NCI-H2107 treated with DMSO at 0.1 percent for 48 hours (cell line): Measurements from ENCODE around the gene ROBO1.
A peak's percentile ranks its signal among the peaks of the same experiment; 100 is the strongest.

ENCODE experiments used
- DNase-seq: peaks from one replicate; lab custom pipeline; 2025; ENCODE audit not compliant: unreplicated experiment; lab: John Stamatoyannopoulos, UW

ROBO1 gene

DNA sequence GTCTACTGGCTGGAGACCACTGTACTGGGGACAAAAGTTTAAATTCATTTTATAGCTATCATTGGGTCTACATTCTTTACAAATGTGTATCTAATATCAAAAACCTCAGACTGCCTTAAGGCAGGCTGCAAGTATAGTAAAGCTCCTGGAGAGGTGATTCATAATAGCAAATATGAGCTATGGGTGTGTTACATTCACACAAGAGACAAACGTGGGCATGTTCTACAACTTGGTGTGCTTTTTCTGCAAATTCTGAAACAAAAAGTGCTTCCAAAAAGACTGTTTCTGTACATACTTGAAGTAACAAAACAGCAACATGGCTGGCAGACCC lies 1101.4 kb downstream of the ROBO1 start:
- DNase-seq = no peak

DNA sequence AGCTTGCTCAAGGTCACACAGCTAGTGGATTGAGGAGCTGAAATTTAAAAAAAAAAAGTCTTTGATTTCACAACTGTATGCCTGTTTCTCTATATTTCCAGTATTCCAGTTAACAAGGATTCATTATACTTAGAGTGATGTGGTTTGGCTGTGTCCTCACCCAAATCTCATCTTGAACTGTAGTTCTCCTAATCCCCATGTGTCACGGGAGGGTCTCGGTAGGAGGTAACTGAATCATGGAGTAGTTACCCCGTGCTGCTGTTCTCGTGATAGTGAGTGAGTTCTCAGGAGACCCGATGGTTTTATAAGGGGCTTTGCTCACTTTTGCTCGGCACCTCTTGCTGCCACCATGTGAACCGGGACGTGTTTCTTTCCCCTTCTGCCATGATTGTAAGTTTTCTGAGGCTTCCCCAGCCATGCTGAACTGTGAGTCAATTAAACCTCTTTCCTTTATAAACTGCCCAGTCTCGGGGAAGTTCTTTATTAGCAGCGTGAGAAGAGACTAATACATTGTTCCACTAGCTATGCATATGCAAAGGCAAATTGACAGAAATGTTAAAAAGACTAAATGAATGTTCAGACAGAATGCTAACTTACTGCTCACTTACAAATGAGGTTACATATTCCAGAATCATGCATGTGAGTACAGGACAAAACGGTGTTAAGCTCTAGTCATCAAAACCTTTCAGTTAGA lies 1101.9 kb downstream of the ROBO1 start:
- no peak for DNase-seq

DNA sequence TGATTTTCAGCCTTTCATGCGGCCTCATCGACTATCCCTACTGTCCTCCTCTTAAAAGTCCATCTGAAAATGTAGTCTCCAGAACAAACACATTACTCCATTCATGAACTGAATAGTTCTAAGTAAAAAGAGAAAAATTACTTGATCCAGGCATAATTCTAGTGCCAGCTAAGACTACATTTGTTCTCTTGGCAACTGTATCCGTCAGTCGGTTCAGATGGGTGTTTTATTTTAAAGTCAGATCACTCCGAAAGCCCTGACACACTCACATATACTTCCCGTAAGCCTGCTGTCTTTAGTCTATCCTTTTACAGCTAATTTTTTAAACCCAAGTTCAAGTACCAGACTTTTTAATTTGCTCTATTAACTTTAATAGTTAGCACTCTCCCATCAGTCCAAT lies 1102.7 kb downstream of the ROBO1 start:
- DNase-seq = no peak

DNA sequence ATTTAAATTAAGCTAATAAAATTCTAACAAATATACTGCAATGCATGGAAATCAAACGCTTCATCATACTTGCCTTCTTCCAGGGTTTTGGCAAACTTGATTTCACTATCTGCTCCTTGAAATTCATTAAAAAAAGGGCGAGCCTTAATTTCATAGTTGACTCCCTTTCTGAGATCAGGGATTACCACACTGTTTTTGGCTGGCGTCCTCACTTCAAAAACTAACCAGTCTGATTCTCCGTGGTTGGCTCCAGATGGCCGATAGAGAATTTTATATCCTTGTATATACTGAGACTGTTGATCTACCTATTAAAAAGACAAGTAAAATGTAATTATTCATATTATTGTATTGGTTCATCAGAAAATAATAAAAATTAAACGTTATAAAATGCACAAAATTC lies 1106.8 kb downstream of the ROBO1 start:
- DNase-seq = no peak

DNA sequence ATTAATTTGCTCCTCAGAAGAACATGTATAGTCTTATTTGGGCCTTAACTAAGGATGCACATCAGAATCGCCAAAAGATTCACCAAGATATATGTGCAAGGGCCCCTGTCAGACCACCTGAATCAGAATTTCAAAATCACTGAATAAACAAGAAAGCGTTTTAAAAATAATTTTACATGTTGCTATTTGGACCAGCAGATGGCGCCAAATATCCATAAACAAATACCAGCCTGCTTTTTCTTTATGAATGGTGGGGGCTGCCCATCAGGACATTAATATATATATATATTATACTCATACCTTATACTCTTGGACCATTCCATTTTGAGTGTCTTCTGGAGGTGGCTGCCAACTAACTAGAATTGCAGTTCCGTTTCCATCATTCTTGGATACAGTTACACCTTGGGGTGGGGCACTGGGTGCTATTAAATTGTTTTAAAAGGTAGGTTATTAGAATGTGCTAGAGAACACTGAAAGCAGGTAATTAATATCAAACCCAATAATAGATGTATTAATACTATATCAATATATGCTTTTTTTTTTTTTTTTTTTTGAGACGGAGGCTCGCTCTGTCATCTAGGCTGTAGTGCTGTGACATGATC lies 1108.3 kb downstream of the ROBO1 start:
- DNase-seq = peak; percentile 19

DNA sequence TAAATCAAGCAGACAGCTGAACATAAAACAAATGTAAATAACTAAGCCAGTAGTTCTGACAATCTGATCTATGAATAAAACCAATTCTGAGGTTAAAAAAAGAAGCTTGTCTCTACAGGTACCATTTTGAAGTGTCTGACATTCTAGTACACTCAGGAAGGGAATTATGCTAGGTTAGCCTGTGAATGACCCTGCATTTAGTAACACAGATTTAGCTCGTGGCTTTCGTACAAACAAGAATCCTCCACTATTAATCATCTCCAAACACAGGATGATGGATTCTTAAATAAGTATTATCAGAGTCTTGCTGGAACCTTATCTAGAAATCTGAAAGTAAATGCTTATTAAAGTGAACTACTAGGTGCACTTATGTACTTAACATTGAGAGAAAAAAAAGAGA lies 1120.1 kb downstream of the ROBO1 start:
- DNase-seq = no peak

DNA sequence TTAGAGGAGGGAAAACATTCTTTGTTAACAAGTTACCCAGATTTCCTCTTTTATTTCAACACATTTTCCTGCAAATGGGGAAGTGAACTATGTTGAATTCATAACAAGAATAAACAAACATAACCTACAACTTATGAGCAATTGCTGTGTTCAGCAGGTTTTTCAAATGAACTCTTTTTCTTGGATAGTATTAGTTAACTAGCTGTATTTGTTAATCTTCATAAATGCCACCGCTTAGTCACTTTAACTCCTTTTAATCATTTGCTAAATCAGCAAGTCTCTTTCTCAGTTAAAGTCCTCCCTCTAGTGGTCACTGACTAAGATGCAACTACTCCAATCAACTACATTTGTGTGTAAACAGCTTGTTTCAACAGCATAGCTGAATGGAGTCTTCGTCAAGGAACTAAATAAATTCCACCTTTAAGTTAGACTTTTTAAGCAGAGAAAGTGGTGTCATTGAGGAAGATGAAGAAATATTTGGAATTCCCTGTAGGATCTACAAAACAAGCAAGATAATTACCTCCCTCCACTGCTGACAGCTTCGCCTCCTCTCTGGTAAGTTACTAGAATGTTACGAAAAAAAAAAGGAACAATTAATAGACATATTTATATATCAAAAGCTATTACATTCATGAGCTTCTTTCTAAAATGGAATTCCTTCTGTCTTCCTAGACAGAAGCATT lies 1122.0 kb downstream of the ROBO1 start:
- peak; percentile 84 for DNase-seq

DNA sequence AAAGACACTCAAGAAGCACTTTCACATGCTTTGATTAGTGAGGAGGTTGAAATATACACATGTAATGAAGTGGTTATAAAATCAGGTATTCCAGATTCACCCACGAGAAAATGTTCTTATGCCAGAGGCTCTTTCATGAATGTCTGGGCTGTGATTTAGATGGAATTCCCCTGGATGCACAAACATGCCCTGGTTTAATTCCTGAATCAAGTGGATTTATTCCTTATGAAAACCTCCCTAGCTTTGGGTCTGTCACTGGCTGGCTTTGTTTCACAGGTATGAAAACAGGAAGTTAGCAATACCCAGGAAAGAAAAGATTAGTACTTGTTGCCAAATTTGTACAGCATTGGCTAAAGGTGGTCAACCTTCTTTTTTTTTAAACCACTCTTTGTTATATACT lies 1123.0 kb downstream of the ROBO1 start:
- DNase-seq = no peak

DNA sequence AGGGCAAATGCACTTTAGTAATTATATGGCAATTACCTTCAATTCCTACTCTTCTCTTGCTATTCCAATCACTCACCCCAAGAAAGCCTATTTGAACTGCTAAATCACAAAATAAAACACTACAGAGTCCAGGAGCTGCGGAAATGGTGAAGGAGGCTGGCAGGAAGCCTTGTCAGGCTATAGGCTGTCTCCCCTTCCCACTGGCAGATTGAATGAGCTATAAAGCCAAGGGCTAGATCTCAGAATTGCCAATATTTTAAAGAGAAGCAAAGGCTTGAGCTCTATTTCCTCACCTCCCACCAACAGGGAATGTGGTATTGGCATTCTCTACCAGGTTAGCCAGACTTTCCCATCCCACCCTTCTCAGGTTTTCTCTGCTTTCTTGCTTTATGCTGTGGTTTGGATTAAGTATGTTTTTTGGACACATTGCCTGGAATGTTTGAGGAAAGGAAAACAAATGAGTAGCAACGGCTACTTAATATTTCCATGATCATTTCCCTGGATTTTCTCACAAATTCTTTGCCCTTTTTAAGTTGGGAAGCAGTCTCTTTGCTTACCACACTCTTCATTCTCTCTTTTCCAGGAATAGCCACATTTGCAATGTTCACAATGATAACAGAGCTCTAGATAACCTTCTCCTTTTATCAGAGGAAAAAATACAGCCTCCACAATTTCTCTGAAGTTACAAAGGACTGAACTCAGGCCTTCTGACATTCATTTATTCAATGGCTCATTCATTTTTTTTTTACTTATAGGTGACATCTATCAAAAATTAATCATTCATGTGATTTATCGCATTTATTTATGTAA lies 1125.4 kb downstream of the ROBO1 start:
- DNase-seq = no peak

DNA sequence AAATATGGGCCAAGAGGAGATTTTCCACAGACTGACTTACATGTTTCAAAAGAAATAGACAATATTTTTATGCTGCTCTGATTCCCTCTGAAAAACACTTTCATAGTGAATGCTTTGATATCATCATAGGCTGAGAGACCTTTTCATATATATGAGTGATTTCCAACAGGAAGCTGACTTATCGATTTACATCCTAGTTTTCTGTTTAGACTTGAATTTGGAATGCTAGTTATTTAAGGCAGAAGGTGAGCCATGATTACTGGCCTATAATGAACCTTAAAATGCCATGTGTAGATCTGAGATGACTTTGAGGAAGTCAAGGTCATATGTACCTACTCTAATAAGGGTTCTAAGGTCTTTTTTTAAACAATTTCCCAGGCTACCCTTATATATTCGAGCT lies 1126.1 kb downstream of the ROBO1 start:
- no peak for DNase-seq

DNA sequence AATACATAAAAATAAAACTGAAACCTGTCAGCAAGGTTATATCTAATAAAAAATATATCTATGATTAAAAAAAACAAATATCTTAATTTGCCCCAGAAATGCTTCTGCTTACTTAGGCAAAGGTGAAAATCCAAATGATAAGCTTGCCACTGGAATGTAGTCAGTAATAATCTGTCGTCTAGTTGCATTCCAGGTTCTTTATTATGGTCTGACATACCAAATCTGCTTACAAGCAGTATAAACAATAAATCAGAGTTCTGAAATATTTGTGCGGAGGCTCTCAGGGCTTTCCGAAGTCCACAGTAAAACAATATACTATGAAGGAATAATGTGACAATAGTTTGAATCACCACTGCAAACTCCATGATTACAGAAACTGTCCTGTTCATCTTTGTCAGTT lies 1133.5 kb downstream of the ROBO1 start:
- DNase-seq = no peak

DNA sequence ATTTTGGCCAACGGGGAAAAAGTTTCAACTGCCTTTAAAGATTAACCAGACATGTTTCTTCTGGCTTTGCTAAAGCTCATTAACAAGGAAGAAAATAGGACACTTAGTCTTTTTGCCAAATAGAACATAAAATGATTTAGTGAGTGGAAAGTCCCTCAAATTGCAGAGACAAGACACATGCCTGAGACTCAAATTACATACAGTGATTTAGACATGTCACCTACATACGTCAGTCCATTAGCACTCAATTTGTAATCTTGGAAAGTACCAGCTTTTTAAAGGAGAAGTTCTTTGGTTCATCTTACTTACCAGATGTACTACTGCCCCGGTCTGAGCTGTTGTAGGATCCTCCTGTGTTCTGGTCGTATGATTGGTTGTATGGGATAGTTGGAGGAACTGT lies 1134.2 kb downstream of the ROBO1 start:
- DNase-seq = no peak

DNA sequence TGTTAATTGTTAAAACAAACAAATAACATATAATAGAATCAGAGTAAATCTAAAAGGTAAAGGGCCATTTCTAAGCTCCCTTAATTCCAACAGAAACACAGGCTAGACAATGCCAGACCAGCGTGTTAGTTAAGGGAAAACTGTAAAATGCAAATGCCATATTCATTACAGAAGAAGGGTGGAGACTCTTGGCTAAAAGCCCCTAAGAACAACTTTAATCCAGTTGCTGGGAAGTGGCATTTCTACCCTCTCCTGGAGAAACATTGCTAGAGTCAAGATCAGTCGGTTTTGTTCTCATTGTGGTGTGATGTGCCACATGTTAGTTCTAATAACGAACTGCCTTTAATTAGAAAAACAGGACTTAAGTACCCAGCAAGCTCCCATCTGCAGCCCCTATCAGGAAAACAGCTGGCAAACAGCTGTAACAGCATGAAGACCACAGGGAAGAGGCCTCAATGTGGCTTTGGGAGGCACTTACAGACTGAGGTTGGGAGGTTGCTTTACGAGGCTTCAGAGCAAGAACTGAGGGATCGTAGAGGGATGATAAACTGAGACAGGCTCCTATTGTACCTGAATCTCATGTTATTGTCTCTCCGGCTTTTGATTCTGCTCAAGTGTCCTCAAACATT lies 1134.8 kb downstream of the ROBO1 start:
- no peak for DNase-seq

DNA sequence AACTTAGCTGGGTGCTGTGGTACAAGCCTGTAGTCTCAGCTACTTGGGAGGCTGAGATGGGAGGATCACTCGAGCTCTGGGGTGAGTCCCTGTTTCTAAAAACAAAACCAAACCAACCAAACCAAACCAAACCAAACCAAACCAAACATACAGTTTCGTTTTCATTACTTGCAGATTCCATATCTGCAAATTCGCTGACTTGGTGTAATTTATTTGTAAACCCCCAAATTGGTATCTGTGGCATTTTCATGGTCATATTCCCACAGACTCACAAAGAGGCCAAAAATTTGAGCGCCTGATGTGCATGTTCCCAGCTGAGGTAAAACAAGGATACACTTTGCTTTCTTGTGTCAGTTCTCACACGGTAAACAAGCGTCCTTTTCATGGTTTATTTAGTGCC lies 1138.3 kb downstream of the ROBO1 start:
- DNase-seq = no peak

DNA sequence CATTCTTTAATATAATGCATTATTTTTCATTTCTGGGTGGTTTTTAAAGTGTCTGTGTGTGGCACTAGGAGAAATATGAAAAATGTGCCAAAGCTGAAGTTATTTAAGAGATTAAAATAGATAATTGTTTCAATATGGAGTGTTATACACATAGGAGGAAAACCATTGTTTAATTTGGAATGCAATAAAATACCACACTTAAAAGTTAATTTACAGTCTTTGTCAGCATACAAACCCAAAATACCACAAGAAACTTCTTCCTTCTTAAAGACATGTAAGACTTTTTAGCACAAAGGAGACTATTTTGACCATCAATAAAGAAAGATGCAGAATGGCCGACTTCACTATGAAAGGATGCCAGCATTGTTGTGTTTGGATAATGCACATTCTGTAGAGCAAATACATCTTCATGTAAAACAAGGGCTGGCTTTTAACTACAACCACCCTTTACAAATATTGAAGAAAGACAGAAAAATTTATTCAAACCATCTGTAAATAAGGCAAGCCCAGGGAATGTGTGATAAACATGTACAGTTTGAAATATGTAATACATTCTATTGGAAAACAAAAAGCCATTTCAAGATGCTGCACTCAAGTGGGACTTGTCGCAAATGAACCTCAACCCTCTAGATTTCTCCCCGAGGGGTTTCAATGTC lies 1146.6 kb downstream of the ROBO1 start:
- DNase-seq = no peak

DNA sequence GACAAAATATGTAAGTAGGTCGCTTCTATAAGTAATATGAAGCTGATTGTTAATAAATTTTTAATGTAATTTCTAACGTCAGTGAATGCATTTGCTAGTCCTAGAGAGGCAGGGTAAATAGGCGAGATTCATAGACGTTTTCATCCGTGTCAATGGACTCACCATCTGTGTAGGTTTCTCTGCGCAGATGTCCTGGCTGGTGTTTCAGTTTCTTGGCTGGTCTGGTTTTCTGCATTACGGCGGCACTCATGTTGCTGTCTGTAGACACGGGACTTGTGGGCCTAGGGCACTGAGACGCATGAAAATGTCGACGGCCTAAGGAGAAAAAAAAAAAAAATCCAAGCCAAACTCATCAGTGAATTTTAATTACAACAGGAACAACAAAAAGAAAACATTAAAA lies 1153.3 kb downstream of the ROBO1 start:
- no peak for DNase-seq

DNA sequence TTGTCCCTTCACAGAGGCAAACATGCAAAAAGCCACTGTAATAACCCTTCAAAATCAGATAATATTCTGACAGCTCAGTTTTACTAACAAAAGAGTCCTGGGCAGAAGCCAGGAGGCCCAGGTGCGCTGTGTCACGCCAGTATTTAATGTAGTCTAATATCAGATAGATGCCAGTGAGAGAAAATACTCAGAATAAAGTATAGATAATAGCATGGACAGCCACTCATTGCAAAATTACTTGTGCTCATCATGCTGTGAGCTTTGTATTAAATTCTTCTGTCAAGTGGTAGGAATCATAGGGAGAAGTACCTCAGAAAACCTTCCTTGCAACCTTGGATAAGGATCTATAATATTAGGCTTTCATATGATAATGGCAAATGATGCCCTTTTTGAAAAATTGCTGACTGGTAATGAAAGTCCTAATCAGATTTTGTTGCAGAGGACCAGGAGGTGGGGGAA lies 1154.3 kb downstream of the ROBO1 start:
- peak; percentile 47 for DNase-seq

DNA sequence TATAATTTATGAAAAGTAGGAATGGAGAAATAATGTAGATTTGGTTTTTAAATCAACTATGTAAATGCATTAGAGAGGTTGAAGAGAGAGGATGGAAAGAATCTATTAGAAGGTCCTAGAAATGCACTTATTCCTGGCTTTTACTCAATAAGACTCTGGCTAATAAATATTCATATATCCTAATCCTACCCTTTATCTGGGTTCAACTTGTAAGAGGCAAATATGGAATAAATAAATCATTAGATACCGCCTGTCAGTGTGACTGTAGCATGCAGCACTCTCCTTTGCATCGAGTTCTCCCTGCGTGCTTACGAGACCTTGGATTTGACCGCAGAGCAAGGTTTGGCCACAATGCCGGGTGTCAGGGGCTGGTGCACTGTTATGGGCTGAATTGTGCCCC lies 1156.5 kb downstream of the ROBO1 start:
- no peak for DNase-seq

DNA sequence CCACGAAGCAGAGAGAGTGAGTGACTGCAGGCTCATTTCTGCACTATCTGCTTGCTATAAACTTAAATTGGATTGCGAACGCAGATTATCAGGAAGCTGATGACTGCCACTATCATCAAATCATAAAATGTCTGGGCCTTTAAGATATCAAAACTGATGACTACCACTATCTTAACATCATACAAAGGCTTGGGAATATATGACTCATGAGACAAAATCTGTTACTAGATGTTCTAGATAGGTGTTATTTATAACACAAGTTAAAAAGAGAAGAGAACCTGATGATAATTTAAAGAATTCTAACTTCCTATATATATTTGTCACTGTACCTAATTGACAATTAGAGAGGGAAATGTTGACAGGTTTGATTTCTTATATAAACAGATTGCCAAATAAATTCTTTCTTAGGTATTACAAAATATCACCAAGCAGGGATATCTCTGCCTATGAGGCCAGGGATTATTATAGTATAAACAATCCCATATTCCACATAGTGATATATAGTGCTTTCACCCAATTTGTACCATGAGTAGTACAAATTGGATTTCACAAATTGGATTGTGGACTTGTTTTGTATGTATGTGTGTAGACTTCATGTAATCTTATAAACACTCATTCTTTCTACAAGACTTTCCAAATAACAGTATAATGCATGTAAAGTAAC lies 1157.2 kb downstream of the ROBO1 start:
- DNase-seq = no peak

DNA sequence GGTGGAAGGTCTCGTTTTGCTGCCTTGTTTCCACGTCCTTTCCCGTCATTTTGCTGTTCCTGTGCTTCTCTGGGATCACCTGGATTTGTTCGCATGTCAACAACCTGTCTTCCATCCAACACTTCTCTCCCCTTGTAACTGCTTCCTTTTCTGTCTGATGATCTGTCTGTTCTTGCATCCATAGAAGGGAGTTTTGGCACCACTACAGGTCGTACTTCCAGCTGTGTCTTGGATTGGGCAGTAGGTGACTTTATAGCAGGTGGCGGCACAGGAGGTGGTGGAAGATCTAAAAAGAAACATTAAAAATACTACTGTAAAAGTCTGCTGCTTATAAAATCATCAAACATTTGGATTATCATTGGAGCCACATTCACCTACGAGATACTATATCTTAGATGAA lies 1161.0 kb downstream of the ROBO1 start:
- no peak for DNase-seq
